Measurements from ENCODE around the gene ZMIZ1.

The ZMIZ1 gene

DNA sequence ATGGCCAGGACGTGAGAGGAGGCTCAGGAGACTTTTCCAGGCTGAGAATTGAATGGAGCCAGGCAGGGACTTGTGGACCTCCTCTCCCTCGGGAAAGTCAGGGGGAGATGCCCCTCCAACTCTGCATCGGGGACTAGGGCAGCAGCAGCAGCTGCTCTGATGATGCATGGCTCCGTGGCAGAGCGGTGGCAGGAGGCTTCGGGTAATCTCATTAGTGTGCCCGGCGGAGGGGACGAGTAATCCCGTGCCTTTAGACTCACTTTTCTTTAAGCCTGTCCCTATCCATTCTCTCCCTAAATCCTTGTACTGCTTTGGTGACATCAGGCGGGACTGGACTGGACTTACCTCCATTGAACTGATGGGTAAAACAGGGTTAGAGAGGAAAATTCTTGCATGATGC, 75.1 kb downstream of the ZMIZ1 start:
- no peak for DNase-seq

DNA sequence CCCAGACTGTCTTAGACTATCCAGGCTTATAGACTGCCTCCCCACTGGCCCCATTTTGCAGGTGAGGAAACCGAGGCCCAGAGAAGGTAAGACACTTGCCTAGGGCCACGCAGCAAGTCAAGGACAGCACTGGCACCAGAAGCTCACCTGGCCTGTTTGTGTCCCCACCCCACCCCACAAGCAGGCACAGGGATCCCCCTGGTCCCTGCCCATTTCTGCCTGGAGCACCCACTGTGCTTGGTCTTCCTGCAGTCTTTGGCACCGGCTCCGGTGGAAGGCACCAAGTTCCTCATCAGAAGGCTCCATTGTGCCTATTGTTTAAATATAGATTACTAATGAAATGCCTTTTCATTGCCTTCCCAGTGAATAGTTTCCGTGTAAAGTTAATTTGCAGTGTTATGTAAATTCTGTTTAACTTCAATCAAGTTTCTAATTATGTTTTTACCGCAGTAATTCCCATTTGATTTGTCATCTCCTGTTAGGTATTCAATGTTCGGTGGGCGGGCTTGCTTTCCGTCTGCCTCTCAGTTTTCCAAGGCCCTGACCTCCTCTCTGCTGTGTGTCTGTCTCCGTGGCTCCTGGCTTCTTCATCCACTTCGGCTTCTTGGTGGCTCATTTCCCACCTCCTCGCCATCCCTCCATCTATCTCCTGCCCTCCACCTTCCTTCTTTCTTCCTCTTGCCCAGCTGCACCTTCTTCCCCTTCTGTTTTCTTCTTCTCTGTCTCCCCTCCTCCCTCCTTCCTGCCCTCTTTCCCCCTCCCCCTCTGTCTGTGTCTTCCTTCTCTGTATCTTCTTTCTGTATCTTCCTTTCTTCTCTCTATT, 75.8 kb downstream of the ZMIZ1 start:
- DNase-seq, result no peak

DNA sequence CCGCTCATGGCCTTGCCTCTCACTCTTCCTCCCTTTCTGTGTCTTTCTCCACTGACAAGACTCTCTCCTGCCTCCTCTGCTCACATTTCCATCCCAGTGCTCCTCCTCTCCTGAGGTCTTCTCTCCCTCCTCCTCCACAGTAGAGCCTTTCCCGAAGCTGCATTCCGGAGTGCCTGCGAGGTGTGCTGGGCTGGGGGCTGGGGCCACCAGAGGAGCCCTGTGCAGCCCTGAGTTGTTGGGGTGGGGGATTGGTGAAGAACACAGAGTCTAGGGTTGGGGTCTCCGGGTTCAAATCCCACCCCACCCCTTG, 76.4 kb downstream of the ZMIZ1 start:
- DNase-seq, result no peak

DNA sequence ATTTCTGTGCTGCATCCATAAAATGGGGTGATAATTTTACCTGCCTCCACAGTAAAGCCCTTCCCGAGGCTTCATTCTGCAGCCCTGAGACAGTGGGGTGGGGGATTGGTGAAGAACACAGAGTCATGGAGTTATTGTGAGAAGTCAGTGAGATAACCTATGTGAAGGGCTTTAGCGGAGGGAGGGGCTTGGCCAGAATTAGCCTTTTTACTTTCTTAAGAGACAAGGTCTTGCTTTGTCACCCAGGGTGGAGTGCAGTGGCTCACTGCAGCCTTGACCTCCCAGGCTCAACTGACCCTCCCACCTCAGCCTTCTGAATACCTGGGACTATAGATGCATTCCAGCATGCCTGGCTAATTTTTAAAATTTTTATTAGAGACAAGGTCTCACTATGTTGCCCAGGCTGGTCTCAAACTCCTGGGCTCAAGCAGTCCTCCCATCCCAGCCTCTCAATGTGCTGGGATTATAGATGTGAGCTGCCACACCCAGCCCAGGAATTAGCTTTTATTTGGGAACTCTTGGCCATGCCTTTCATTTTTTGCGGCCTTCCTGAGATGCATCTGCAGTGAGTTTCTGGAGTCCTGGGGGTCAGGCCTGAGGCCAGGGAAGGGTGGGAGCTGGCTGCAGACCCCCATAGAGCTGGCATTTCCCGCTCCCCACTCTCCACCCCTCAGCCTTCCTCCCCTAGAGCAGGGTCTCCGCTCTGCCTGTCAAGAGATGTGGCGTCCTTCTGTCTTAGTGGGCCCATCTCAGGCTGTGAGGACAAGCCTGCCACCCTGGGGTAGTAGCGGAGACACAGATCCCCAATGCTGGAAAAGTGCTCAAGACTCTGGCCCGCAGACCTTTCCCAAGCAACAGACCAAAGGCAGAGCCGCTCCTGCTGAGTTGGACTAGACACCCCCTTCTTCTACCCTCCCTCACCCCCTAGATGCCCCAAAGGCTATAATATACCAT, 77.0 kb downstream of the ZMIZ1 start:
- no peak for DNase-seq

DNA sequence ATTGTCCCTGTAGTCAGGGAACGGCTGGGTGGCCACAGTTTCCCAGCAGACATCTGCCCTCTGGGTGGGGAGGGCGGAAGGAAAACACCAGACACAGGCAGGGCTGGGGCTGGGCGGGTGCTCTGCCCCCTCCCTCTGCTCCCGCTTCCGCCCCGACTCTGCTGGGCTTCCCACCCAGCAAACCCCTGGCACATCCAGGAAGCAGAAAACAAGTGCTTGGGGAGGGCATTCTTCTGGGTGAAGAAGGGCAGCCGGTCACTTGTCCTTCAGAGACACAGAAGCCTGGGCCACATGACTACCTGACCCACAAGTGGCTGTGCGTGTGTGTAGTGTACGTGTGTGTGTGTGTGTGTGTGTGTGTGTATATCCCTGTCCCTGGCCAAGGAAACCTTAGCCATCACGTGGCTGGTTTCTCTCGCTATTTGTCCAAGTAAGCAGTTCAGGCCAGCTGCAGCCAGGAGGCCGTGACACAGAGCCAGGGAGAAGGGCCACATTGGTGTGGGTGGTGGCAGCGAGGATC, 77.9 kb downstream of the ZMIZ1 start:
- no peak for DNase-seq

DNA sequence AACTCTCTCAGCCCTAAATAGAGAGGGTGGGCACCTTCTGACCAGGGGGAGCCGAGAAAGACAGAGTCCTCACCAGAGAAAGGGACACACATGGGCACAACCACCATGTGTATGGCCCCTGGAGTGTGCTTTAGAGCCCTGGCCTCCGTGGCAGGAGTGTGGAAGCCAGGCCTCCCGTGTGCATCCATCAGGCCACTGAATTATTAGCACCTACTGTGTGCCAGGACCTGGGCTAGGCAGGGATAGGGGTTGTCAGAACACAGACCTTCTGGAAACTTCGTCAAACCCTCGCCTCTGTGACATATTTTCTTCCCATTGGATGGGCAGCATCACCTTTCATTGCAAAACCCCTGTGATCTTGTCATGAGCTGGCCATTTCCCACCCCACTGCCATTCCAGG, 78.5 kb downstream of the ZMIZ1 start:
- no peak for DNase-seq

DNA sequence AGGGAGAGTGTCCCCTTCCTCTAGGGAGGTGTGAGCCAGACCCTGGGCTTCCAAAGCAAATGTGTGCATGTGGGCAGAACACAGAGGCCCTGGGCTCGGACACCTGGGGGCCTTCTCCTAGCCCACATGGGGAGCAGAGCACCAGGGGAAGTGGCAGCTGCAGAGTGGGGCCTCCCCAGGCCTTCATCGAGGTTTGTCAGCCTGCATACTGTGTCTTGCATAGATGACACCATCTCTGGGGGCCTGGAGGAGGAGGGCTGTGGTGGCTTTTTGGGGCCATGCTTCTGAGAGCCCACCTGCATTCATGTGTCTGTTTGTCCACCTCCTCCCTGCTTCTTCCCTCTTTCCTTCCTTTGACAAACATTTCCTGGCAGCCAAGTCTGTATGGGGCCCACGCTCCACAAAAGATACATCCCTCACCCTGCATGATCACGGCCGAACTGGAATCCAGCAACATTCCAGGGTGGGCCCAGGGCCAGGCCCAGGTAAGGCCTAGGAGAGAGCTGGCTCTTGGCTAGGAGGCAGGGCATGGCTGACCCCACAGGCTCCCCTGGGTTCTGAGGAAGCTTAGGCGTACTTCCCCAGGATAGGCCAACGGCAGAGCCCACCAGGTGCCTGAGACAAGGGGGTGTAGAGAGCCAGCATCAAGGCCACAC, 79.2 kb downstream of the ZMIZ1 start:
- DNase-seq, result no peak

DNA sequence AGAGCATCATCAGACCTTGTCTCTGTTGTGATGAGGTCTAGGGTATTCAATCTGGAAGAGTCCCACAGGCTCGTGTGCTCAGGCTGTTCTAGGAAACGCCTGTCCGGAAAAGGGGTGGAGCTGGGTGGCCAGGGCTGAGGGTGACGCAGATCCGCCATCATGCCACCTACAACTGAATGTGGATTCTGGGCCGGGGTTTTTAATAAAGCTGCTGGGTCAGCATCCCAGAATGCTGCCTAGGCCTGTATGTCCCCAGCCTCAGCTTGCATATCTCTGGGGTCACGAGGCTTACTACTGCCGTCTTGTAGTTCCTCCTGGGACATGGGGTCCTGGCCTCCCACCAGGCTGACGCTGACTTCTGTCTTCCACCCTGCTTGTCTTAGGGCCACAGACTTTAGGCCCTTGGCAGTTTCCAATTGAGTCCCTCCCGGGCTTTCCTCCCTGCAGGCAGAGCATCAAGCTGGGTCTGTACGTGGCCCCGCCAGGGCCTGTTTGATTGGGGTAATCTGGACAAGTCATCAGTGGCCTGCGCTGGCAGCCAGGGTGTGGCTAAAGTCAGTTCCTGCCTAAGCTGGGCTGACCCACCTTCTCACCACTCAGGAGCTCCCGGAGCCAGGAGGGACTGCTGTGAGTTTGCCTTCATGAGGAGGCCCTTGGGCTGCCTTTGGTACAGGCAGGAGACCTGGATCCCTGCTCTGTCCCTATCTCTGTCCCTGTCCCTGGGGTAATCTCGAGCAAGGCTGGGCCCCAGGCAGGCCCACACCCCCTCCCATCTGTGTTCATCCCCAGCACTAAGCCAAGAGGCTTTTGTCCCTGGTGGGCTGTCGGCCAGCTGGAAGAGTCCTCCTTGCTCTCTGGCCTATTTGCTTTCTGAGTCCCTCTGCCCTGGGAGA, 79.9 kb downstream of the ZMIZ1 start:
- no peak for DNase-seq

DNA sequence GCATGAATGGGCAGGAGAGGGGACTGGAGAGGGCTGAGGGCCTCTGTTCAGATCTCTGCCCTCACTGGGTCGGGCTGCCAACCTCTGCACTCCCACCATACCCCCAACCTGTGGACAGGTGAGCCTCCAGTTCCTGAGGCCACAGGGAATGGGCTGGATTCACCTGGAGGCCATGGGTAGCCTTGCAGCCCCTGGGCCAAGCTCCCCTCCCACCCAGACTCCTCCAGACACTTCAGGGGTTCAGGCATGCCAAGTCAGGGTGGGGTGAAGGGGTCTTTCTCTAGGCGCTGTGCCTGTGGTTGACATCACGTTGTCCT, 80.5 kb downstream of the ZMIZ1 start:
- no peak for DNase-seq

DNA sequence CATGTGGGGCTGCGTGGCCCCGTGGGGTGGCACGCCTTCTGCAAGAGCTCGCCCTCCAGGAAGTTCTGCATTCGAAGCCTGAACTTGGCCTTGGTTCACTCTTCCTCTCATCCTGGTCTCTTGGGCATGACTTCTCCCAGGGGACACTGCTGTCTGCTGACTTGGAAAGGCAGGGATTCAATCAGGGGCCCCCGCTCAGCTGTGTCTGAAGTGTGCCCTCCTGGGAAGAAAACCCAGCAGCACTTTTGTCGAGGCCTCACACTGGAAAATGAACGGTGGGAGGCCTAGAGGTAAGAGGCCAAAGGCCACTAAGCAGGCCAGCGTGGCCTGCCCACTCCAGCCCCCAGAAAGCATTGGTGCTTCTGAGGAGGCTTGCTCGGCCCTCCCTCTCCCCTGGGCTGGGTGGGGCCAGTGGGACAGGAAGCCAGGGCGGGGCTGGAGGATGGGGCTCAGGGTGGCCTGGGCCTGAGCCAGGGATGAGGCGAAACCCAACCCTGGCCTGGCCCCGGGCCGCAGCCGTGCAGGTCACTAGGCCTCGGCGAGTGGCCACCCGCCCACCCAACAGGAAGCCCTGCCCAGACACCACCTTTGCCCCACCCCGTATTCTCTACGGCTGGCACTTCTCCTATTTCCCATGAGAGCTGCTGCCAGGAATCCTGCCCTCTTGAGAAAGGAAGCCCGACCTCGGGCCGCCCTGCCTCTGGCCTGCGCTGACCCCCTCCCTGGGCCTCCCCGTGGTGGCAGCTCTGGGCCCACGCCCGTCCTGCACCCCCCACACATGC, 81.1 kb downstream of the ZMIZ1 start:
- peak; percentile 48 for DNase-seq

DNA sequence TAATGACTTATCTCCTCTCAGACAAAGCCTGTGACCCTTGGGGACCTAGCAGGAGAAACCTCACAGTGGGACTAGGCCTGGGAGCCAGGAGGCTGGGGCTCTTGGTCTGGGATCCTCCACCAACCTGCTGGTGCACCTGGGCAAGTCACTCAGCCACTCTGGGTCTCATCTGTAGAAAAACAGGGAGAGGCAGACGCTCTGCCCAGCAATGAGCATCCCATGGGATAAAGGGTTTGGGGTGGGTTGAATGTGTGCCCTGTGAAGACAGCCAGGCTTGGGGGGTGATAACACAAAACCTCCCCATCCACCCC, 81.6 kb downstream of the ZMIZ1 start:
- DNase-seq, result no peak

DNA sequence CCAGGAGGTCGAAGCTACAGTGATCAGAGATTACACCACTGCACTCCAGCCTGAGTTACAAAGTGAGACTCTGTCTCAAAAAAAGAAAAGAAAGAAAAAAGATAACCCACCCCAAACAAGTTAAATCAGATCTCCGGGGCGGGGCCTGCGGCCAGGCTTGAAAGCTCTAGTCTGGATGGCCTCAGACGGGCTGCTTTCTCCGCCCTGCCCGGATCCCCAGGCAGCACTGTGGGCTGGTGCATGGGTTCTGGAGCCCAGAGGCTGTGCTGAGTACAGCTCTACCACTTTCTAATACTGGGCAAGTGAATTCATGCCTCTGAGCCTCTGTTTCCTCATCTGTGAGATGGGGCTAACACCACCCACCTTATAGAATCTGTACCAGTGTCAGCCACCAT, 83.7 kb downstream of the ZMIZ1 start:
- no peak for DNase-seq

DNA sequence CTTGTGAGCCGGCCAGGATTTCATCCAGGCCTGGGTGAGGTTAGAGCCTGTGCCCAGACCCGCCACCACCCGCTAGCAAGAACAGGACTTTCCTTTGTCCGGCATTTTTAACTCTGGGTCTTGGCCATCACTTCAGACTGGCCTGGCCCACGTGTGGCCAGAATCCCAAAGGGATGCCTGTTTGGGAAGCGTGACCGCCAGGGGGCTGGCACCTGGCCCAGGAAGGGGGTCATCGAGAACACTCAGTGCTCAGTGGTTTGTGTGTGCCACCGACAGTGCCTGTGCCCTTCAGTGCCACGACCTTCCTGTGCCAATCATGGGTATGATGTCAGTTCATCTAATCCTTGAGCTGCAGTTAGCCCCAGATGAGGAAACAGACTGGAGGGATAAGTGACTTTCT, 85.0 kb downstream of the ZMIZ1 start:
- DNase-seq, result no peak

DNA sequence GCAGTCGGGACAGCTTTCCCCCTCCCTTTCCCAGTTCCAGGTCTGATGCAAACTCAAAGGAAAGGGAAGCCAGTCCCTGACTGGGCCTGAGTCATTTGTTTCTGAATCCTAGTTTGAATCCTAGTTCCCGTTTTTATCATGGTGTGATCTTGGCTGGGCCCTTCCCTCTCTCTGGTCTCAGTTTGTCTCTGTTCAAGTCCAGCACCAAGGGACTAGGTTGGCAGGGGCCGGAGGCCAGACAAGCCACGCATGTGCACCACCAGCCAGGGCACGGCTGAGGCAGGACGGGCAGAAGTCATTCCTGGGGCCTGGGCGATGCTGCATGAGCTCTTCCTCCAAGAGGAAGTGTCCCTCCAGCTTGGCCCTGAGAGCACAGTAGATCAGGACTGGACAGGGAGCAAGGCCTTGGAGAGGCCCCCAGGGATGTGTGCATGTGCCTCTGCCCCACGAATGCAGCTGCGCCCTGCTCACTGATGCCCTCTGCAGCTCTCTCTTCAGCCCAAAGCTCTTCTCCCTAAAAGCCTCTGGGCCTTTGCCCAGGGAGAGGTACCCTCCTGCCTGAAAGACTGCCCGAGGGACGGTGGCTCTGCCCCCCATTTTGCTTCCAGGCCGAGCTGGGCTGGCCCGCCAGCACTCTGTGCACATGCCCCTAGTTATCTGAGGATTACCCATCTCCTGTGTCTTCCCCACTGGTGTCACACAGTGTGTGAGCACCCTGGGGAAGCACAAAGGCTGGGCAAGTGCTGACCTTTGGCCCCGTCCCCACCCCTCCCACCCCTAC, 86.7 kb downstream of the ZMIZ1 start:
- DNase-seq, result no peak

DNA sequence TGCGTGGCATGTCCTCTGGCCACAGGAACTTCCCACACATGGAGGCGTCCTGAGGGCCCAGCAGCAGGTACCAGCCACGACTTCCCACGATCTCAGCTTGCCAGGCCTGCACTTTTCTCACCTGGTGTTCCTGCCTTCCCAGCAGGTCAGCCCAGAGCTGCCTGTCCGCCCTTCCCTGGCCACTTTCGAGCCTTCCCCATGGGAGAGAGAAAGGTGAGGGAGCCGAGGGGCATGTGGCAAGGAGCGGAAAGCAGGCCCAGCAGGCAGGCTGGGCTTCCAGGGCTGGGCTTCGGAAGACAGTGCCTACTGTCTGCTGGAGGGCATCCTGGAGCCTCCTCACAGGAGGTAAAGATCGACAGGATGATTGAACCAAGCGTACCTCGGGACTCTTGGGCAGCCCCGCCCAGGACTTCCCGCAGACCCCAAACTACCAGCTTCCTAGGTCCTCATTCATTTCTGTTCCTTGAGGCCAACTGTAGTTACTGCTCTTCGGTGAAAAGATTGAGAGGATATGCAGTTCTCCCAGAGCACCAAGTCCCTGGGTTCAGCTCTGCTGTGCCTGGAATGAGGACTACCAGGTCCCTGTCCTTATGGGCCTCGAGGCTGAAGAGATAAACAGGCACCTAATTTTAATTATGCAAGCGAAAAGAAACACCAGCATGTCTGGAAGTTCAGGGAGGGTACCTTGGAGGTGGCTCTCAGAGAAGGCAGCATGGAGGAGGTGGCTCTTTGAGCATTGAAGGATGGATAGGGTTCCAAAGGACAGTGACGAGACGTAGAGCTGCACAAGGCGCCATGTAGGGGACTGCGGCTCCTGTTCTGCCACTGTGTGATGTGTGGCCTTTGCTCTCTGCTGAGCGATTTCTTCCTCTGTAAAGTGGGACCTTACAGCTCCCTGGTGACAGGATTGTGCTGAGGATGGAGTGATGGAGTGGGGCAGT, 87.8 kb downstream of the ZMIZ1 start:
- no peak for DNase-seq

DNA sequence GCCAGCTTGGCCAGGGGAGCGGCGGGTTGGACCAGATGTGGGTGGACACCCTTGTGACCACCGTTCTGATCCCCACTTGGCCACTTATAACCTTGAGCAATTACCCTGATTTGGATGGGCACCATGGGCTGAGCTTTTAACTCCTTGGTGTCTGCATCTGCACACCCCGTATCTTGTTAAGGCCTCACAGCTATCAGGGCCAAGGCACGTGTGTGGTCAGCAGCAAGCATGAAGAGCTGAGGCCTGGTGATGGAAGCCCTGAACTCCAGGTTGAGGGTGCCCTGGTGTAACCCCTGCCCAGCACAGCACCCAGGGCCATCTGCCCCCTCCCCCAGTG, 89.2 kb downstream of the ZMIZ1 start:
- no peak for DNase-seq

DNA sequence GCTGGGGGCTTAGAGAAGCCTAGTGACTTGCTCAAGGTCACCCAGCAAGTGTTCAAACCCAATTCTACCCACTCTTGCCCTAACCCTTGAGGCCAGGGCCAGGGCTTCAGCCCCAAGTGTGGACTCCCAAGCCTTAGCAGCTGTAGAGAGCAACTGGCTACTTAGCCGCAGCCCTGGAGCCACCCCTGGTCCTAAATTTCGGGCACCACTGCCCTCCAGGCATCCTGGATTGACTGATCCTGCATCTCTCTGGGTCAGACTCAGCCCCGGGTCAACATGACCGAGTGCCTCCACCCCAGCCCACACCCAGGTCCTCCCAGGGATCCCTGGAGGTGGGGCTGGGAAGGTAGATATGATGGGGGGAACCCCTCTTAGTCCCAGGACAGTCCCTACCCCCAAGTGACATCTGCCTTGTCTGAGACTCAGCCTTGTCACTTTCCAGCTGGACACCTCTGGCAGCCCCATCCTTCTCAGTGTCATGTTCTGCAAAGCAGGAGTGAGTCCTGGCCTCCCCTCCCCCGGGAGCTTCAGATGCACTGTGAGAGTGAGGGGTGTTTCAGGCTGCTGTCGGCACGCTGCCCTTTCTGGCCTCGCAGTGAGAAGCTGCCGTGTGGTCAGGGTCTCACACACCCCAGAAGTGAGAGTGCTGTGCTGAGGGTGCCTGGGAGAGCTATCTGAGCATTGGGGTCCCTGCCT, 89.8 kb downstream of the ZMIZ1 start:
- DNase-seq, result no peak

DNA sequence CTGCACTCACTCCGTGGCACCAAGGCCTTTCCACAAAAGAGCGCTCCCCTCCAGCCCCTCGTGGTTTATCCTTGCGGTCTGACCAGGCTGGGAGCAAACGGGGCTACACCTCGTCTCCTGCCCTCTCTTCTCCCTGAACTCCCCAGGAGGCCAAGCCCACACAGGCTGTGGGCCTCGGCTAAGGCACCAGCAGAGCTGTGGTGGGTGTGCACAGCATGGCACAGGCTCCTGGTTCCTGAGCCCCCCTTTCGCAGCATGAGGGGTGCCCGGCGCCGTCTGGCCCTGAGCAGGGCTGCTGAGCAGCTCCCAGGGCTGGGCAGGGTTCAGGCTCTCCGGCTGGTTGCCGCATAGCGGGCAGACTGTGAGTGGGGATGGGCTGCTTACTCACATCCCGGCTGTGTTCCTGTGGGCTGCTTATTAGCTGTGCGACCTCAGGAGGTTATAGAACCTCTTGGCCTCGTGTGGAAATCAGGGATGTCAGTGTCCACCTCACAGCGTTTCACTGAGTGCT, 90.4 kb downstream of the ZMIZ1 start:
- no peak for DNase-seq

DNA sequence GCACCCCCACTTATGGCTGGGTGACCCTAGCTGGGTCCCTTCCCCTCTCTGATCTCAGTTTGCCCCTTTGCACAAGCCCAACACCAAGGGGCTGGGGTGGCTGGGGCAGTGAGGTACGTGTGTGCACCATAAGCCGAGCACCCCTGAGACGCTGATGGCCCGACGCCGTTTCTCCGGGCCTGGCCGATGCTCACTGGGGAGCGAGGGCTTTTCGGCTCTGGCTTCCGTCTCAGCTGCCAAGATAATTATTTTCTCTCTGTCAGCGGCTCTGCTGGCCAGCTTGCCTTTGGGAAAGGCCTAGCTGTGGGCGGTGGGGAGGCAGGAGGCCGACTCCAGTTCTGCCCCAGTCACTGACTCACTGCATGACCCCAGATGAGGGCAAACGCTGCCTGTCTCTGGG, 91.0 kb downstream of the ZMIZ1 start:
- no peak for DNase-seq
